Astrocyte of the spinal cord (primary cell): Measurements from ENCODE around the gene CITED2.
A peak's percentile ranks its signal among the peaks of the same experiment; 100 is the strongest.

Experiments used
- DNase-seq: peaks from one replicate; pipeline ENCODE4 v3.0.0; 2011; ENCODE audit warnings: low read depth, low spot score
- H3K4me3 ChIP-seq: 2 replicates; pipeline ENCODE4 v1.5.1; 2011; ENCODE audit warnings: low read depth, mild to moderate bottlenecking, low read length, moderate library complexity
- in situ Hi-C: cut with HindIII; loops from 2 replicates; pipeline ENCODE4 v1.10.0; 2017; ENCODE audit warnings: low sequenced_read_pairs
- TF ChIP-seq, protein P1 (sequence below): IDR thresholded peaks from 2 replicates; pipeline ENCODE4 v1.5.1; 2012; ENCODE audit warnings: low read depth, mild to moderate bottlenecking, low read length, inconsistent platforms

CITED2 gene, protein sequence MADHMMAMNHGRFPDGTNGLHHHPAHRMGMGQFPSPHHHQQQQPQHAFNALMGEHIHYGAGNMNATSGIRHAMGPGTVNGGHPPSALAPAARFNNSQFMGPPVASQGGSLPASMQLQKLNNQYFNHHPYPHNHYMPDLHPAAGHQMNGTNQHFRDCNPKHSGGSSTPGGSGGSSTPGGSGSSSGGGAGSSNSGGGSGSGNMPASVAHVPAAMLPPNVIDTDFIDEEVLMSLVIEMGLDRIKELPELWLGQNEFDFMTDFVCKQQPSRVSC

DNA sequence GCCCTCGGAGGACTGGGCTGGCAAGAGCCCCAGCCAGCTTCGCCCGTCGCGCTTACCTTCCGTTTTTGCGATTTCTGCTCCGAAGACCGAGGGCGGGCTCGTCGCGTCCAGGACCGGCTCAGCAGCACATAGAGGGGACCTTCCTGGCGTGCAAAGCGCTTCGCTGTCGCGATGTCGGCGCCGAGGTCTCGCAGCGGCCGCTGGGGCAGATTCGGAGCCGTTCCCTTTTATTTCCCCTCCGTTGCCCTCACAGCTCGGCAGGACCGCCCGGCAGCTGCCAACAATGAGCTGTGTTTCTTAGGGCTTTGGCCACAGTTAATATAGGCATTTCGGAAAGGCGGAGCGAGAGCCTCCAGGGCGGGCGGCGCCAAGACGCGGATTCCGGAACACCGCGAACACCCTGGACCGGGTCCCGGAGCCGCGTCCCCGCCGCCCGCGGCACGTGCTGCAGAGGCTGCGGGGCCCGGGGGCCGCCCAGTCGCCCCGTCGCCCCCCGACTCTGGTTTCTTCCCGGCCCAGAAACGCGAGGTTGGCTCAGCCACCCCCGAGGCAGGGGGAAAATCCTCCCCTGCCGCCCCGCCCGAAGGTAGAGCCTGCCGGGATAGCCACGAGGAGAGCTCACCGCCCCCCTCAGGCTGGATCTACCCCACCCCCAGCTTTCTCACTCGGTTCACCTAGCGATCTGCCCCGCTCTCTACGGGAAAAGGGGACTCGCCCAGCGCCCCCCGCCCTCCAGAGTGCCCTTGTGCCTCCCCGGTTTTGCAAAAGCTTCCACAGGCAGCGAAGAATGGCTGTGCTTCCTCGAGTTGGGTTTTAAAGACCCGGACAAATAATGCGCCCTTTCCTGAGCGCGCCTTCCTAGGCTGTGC is at the start of gene CITED2:
Gene CITED2 (minus strand): TSS at position 292 of the 869 bp plus-strand sequence. CDS start 704 bp downstream, outside the sequence.
- DNase-seq, result peak; percentile 98
- in situ Hi-C loops, result no loop called here
- TF ChIP-seq, protein P1, sequence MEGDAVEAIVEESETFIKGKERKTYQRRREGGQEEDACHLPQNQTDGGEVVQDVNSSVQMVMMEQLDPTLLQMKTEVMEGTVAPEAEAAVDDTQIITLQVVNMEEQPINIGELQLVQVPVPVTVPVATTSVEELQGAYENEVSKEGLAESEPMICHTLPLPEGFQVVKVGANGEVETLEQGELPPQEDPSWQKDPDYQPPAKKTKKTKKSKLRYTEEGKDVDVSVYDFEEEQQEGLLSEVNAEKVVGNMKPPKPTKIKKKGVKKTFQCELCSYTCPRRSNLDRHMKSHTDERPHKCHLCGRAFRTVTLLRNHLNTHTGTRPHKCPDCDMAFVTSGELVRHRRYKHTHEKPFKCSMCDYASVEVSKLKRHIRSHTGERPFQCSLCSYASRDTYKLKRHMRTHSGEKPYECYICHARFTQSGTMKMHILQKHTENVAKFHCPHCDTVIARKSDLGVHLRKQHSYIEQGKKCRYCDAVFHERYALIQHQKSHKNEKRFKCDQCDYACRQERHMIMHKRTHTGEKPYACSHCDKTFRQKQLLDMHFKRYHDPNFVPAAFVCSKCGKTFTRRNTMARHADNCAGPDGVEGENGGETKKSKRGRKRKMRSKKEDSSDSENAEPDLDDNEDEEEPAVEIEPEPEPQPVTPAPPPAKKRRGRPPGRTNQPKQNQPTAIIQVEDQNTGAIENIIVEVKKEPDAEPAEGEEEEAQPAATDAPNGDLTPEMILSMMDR, result no peak
- peak within 1 kb of the TSS; percentile 89 for H3K4me3 ChIP-seq

DNA sequence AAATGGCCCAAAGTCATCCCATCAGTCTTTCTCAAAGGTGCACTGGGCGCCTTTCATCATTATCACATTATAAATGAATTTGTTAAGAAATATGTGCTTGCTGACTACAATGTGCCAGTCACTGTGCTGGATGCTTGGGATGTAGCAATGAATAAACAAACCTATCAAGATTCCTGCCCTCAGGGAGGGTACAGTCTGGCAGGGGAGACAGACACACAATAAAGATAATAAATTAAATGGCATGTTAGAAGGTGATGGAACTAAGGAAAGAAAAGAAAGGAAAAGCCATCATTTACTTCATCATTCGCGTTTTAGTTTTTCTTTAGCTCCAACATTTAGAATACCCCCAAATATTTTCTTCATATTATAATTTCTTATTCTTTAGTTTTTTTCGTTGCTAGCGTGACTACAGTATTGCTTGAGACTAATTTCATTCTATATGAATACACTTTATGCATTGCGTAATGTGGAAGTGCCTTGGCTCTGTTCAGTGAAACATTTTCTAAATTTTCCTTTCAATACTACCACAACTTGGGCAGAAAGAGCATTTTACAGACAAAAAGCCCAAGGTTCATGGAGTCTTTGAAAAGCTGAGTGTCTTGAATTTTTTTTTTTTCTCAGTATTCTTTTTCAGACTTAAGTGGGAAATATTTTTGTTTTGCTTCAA is 48.7 kb upstream of the CITED2 start:
- H3K4me3 ChIP-seq, result no peak overlapping the region
- TF ChIP-seq, protein P1, result no peak
- DNase-seq, result no peak
- in situ Hi-C loops, result no loop called here

DNA sequence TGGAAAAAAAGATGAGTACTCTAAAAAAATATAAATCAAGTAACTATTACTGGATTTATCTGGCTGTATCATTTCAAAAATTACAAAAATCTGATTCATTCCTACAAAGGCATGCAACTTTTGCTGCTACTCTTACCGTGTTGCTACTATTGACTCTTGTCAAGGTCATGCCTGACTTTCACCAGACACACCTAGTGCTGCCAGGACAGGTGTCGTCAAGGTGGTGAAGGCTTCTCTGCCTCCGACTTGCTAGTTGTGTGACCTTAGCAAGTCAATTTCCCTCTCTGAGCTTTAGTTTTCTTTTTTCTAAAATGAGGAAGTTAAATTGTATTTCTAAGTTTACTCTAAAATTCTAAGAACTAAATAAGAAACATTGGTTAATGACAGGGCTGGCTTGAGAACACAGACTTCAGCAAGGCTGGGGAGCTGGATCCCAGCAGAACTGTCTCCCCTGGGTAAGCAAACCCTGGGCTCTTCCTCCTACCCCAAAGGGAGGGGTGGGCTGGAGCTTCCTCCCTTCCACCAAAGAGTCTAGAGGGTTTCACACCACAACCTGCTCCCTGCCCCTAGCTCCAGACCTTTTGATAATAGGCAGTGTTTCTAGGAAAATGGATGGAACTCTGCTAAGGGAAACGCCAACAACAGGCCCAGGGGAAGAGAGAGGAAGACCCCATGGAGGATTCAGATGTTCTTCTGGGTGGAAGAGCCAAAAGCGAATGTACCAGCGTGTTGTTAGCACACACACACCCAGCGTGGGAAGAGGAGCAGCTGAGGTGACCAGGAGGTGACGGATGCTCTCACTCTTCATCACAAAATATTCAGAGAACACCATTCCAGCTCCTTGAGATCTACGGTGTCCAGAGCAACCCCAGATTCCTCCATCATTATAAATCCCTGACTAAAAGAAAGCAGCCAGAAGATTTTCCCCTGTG is 47.9 kb upstream of the CITED2 start:
- no peak overlapping the region for H3K4me3 ChIP-seq
- in situ Hi-C loops, result no loop called here
- TF ChIP-seq, protein P1, result no peak
- no peak for DNase-seq

DNA sequence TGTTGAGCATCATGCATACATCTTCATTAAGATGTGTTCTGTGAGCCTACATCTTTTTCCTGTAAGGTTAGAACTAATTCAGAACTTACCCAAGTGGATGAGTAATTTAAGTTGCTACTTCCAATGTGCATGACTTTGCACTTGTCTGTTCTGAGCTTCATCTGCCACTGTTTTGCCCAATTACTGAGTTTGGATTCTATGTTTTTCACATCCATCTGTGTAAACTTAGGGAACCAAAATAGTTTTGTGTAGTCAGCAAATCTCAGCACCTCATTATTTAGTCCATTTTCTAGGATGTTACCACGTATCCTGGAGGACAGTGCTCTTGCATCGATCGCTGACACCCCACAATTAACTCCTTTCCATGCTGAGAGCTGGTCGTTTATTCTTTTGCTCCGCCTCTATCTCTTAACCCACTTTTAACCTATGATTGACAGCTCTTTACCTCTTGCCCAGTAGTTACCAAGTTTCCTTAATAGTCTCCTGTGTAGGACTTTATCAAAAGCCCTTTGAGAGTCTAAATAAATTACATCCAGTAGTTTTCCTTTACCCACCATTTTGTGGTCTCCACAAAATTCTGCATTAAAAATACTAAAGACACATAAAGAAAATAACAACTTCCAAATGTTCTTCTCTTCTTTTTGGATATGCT is 44.2 kb upstream of the CITED2 start:
- H3K4me3 ChIP-seq, result no peak overlapping the region
- TF ChIP-seq, protein P1, result no peak
- in situ Hi-C loops, result no loop called here
- no peak for DNase-seq

DNA sequence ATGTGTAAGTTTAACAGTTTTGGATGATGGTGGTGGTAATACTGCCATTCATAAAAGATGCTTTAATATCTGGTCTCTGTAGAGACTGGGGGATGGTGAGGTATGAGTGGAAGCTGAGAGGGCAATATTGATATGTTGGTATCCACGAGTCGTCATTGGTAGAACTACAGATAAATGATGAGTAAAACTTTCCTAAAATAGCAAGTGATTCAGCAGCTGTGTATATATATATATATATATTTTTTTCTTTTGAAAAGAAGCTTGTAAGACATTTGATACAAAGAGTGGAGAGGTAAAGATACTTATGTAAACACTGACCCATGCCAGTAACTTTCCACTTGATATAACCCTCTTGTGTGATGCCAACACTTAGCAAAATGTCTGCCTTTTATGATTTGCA is 41.7 kb upstream of the CITED2 start:
- in situ Hi-C loops, result no loop called here
- TF ChIP-seq, protein P1, result no peak
- H3K4me3 ChIP-seq, result no peak overlapping the region
- DNase-seq, result no peak
